ENCODE data around the gene AJM1. TPM values are rescaled to one million over a fixed set of nuclear protein-coding genes. Genes with fewer than 3 reads are reported as not detected.

AJM1 gene
- total and polyA plus RNA-seq, 2 of the 8 experiments (the other 6 are each of a cell fraction or from before 2014, with no cell fraction given): 0.12 to 0.97 TPM

GRCh38 chr9:136860933-136861873, 18.9 kb downstream of the AJM1 start:
- Histone ChIP-seq H3K79me2 (ENCODE audit: control insufficient read depth in 1 of 2, insufficient read depth in 2 of 2, low read length in 2 of 2) (peaks cover 5 to 17% of the 10 kb centered on the region in 2 experiments; a peak in 3 of 4 replicates), H2BK12ac (ENCODE audit: low read depth, low read length) (no peak overlapping the region), H2BK20ac (ENCODE audit: low read length) (no peak overlapping the region), H2BK5ac (ENCODE audit: low read depth, low read length) (no peak overlapping the region; the same call in 1 of the 2 replicates), H3K18ac (ENCODE audit: extremely low read depth, low read length) (no peak overlapping the region), H3K36me3 (ENCODE audit: control insufficient read depth in 2 of 4, insufficient read depth in 4 of 4, low read length in 3 of 4) (peaks cover 11 to 34% (median 27%) of the 10 kb centered on the region in 4 experiments), H3K4me3 (ENCODE audit: extremely low read depth in 1 of 4, insufficient read depth in 2 of 4, low read depth in 3 of 4, low read length in 4 of 4) (no peak overlapping the region), H3K23ac (ENCODE audit: insufficient read length) (no peak overlapping the region), H3K79me1 (ENCODE audit: low read depth, low read length) (peaks cover 10% of the 10 kb centered on the region), H3K4me1 (replicated peaks in 1 of 4; ENCODE audit: control insufficient read depth in 3 of 4, insufficient read depth in 4 of 4, low read length in 3 of 4) (peaks cover 0 to 6% (median 5%) of the 10 kb centered on the region in 4 experiments; a peak in 5 of 7 replicates), H2BK15ac (ENCODE audit: low read length) (no peak overlapping the region), H2AFZ (ENCODE audit: low read length) (no peak overlapping the region), H4K8ac (ENCODE audit: extremely low read depth, insufficient read depth, low read length) (no peak overlapping the region), H2AK5ac (ENCODE audit: low read depth, low read length) (no peak overlapping the region), H3K23me2 (ENCODE audit: low read depth, low read length) (peaks cover 5% of the 10 kb centered on the region; the same call in 1 of the 2 replicates), H3K9me3 (ENCODE audit: insufficient read depth in 2 of 2, low read depth in 1 of 2, low read length in 1 of 2) (no peaks in the 10 kb centered on the region), H3K9ac (replicated peaks in 1 of 4; ENCODE audit: extremely low read depth in 1 of 4, low read depth in 3 of 4, low read length in 3 of 4) (no peak overlapping the region), H3K4me2 (ENCODE audit: insufficient read depth in 1 of 2, low read depth in 2 of 2, low read length in 2 of 2) (no peak overlapping the region), H3K27ac (ENCODE audit: low read depth, low read length) (no peak overlapping the region), H4K5ac (ENCODE audit: insufficient read length, low read depth, low read length) (no peak overlapping the region), H3K4ac (replicated peaks; ENCODE audit: insufficient read length, low read depth, low read length) (no peak overlapping the region), H4K91ac (replicated peaks; ENCODE audit: insufficient read length, low read length) (no peak overlapping the region), H3K56ac (replicated peaks; ENCODE audit: insufficient read length, low read depth, low read length) (no peak overlapping the region), H4K20me1 (replicated peaks in 1 of 2; ENCODE audit: control insufficient read depth in 1 of 2, insufficient read depth in 2 of 2, low read length in 2 of 2) (peaks cover 7 to 41% of the 10 kb centered on the region in 2 experiments), H3K14ac (ENCODE audit: insufficient read length) (no peak overlapping the region), H3K27me3 (replicated peaks in 1 of 4; ENCODE audit: control insufficient read depth in 3 of 4, extremely low read depth in 1 of 4, insufficient read depth in 3 of 4, low read length in 3 of 4) (no peaks in the 10 kb centered on the region), H2BK120ac (replicated peaks; ENCODE audit: low read depth, low read length) (no peak overlapping the region)
- ChIA-PET CTCF (ENCODE audit: partially characterized antibody) (interaction anchor here (1.5 to 2.5 kb wide), 4 partner anchors 19 to 174 kb away, joined by 4 to 8 read pairs (median 6); partner anchors contain the start of gene AJM1), POLR2A (ENCODE audit: partially characterized antibody) (interaction anchor here (1.2 to 16.2 kb wide), 9 partner anchors 9 to 383 kb away, joined by 3 to 248 read pairs (median 6); partner anchors contain the start of genes AJM1, FBXW5 and MAMDC4)
- FAIRE-seq (no peak), DNase-seq (ENCODE audit: low read depth in 1 of 2, low spot score in 2 of 2) (peak in 1 of 2 experiments; percentile 42)
- WGBS, 2 experiments (ENCODE audit: extremely low coverage in 1 of 2, insufficient coverage in 1 of 2, insufficient read length in 1 of 2, insufficient replicate concordance in 2 of 2, low coverage in 1 of 2, low lambda C conversion rate in 2 of 2, missing lambda C conversion rate in 1 of 2): 94% methylated on average over 21 of the region's 22 CpGs; no CpG with 5 or more reads in 1 of the 2 experiments
- peak in 1 of 2 experiments; percentile 47; a peak in 1 of 3 replicates for TF ChIP-seq POLR2A (IDR thresholded peaks at IDR 0.05; ENCODE audit: control extremely low read depth in 1 of 2, low read depth in 2 of 2, low read length in 2 of 2)
- TF ChIP-seq POLR2AphosphoS5 (IDR thresholded peaks at IDR 0.05; ENCODE audit: low read depth, low read length): peak; percentile 60; the same call in 1 of the 2 replicates
- TF ChIP-seq SP2 (IDR thresholded peaks at IDR 0.05; ENCODE audit: low read length): no peak
- TF ChIP-seq CHD1 (IDR thresholded peaks at IDR 0.05; ENCODE audit: low read depth, low read length): no peak
- TF ChIP-seq, protein P1, sequence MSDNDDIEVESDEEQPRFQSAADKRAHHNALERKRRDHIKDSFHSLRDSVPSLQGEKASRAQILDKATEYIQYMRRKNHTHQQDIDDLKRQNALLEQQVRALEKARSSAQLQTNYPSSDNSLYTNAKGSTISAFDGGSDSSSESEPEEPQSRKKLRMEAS (IDR thresholded peaks at IDR 0.05): no peak
- TF ChIP-seq TAF1 (IDR thresholded peaks at IDR 0.05; ENCODE audit: low read depth, low read length): no peak

Measured in H1 (cell line).